SU-DHL-6 (cell line): ENCODE measurements around the gene AMFR.

Experiments used
- H2AFZ ChIP-seq: fragments of 200-600 bp; sonication (generic); 2 replicates; pipeline ENCODE4 v1.6.1; 2014; ENCODE audit warnings: low read depth, mild to moderate bottlenecking, moderate library complexity, mixed read lengths, antibody characterized with exemption, low read length; ENCODE audit not compliant: severe bottlenecking
- H3F3A ChIP-seq: fragments of 200-600 bp; shearing (Covaris generic); 2 replicates; pipeline ENCODE4 v1.6.0; 2016; ENCODE audit warnings: antibody characterized with exemption, mild to moderate bottlenecking; ENCODE audit not compliant: insufficient read depth
- H3K27ac ChIP-seq: fragments of 200-600 bp; sonication (generic); 2 replicates; pipeline ENCODE4 v1.5.1; 2016; ENCODE audit warnings: low read depth, mild to moderate bottlenecking, low read length, moderate library complexity, mixed read lengths
- H3K27me3 ChIP-seq: fragments of 200-600 bp; sonication (generic), shearing (Covaris generic); 2 replicates; pipeline ENCODE4 v1.6.0; 2014; ENCODE audit warnings: mild to moderate bottlenecking, low read length
- H3K36me3 ChIP-seq: fragments of 200-600 bp; sonication (generic); 2 replicates; pipeline ENCODE4 v1.6.1; 2014; ENCODE audit warnings: mild to moderate bottlenecking, low read length, mixed read lengths
- H3K4me2 ChIP-seq: fragments of 300-600, 200-600 bp; shearing (Covaris generic), sonication (generic); 2 replicates; pipeline ENCODE4 v1.6.0; 2014; ENCODE audit warnings: low read length, low read depth, mild to moderate bottlenecking; ENCODE audit not compliant: poor library complexity, severe bottlenecking
- H3K4me3 ChIP-seq: fragments of 200-600 bp; sonication (generic); 2 replicates; pipeline ENCODE4 v1.5.1; 2014; ENCODE audit warnings: antibody characterized with exemption, low read length, mild to moderate bottlenecking, mixed read lengths; ENCODE audit not compliant: insufficient read depth, poor library complexity, severe bottlenecking
- H3K79me2 ChIP-seq: fragments of 200-600 bp; sonication (generic); 2 replicates; pipeline ENCODE4 v1.6.1; 2014; ENCODE audit warnings: mild to moderate bottlenecking, low read length, moderate library complexity; ENCODE audit not compliant: insufficient read depth
- H3K9ac ChIP-seq: fragments of 200-600 bp; sonication (generic); 2 replicates; pipeline ENCODE4 v1.7.0; 2014; ENCODE audit warnings: mild to moderate bottlenecking, low read length
- H3K9me2 ChIP-seq: fragments of 200-600 bp; sonication (generic); replicated peaks from 2 replicates; pipeline ENCODE4 v1.6.1; 2014; ENCODE audit warnings: low read length; ENCODE audit not compliant: insufficient read depth
- H3K9me3 ChIP-seq: fragments of 200-600 bp; sonication (generic); 2 replicates; pipeline ENCODE4 v1.6.1; 2014; ENCODE audit warnings: low read length, mixed read lengths; ENCODE audit not compliant: insufficient read depth
- H4K20me1 ChIP-seq: fragments of 200-600 bp; sonication (generic); 2 replicates; pipeline ENCODE4 v1.6.1; 2014; ENCODE audit warnings: low read depth, mild to moderate bottlenecking, antibody characterized with exemption, low read length, moderate library complexity, mixed read lengths
- EZH2phosphoT487 ChIP-seq: fragments of 200-600 bp; sonication (generic), shearing (Covaris generic); conservative IDR thresholded peaks from 2 replicates; pipeline ENCODE4 v1.6.1; 2018; ENCODE audit warnings: mild to moderate bottlenecking, antibody characterized with exemption, low read length, moderate library complexity, mixed read lengths
- TF ChIP-seq, protein P1 (sequence below): fragments of 200-600 bp; sonication (generic); IDR thresholded peaks from one replicate; pipeline ENCODE4 v1.5.1; 2017; ENCODE audit warnings: antibody characterized with exemption, mild to moderate bottlenecking, low read length, moderate library complexity; ENCODE audit not compliant: insufficient read depth, poor library complexity, severe bottlenecking

Gene AMFR

DNA sequence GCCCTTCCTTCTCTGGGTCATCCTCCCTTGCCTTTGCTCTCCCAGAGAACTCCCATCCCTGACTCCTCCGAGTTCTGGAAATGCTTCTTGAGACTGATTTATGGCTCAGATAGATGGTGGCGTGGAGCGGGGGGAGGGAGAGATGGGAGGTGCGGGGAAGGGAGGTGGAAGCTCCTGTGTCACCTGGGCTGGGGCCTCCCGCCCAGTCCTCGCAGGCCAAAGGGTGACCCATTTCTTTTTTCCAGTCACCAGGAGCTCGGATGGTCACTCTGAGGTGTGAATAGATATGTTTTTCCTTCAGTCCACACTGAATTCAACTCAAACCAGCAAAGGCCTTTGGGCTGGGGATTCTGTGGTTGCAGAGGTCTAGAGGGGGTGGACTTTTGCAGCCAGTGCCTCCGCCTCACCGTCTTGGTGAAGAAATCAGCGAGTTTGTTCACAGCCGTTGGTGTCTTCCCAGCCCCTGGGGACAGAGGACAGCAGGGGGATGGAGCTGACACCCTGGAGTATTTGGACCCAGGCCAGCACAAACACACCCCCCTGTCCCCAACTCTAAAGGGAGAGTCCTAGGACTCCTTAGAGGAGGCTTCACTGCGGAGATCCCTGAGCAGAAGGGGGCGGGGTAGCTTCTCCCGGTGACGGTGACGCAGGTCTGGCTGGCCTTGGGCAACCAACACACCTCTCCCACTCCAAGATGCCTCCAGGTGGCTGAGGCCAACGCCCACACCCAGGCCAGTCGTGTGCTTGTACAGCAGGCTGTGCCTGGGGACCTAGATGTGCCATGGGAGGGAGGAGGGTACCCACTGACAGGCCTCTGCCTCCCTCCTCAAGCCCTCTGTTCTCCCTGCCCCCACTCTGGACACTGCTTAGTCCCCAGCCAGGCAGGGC is 80.6 kb downstream of the AMFR start:
- H3K4me2 ChIP-seq, result no peak overlapping the region
- H2AFZ ChIP-seq, result no peak overlapping the region
- no peaks in the 10 kb centered on the region for H3K9me3 ChIP-seq
- no peak for TF ChIP-seq EZH2phosphoT487
- TF ChIP-seq, protein P1, sequence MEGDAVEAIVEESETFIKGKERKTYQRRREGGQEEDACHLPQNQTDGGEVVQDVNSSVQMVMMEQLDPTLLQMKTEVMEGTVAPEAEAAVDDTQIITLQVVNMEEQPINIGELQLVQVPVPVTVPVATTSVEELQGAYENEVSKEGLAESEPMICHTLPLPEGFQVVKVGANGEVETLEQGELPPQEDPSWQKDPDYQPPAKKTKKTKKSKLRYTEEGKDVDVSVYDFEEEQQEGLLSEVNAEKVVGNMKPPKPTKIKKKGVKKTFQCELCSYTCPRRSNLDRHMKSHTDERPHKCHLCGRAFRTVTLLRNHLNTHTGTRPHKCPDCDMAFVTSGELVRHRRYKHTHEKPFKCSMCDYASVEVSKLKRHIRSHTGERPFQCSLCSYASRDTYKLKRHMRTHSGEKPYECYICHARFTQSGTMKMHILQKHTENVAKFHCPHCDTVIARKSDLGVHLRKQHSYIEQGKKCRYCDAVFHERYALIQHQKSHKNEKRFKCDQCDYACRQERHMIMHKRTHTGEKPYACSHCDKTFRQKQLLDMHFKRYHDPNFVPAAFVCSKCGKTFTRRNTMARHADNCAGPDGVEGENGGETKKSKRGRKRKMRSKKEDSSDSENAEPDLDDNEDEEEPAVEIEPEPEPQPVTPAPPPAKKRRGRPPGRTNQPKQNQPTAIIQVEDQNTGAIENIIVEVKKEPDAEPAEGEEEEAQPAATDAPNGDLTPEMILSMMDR, result no peak
- H3K4me3 ChIP-seq, result no peak overlapping the region
- H3K27me3 ChIP-seq, result no peaks in the 10 kb centered on the region
- no peaks in the 10 kb centered on the region for H3F3A ChIP-seq
- H4K20me1 ChIP-seq, result no peaks in the 10 kb centered on the region
- no peak overlapping the region for H3K27ac ChIP-seq
- no peak overlapping the region for H3K9ac ChIP-seq
- H3K79me2 ChIP-seq, result no peaks in the 10 kb centered on the region
- no peaks in the 10 kb centered on the region for H3K9me2 ChIP-seq
- H3K36me3 ChIP-seq, result no peaks in the 10 kb centered on the region

DNA sequence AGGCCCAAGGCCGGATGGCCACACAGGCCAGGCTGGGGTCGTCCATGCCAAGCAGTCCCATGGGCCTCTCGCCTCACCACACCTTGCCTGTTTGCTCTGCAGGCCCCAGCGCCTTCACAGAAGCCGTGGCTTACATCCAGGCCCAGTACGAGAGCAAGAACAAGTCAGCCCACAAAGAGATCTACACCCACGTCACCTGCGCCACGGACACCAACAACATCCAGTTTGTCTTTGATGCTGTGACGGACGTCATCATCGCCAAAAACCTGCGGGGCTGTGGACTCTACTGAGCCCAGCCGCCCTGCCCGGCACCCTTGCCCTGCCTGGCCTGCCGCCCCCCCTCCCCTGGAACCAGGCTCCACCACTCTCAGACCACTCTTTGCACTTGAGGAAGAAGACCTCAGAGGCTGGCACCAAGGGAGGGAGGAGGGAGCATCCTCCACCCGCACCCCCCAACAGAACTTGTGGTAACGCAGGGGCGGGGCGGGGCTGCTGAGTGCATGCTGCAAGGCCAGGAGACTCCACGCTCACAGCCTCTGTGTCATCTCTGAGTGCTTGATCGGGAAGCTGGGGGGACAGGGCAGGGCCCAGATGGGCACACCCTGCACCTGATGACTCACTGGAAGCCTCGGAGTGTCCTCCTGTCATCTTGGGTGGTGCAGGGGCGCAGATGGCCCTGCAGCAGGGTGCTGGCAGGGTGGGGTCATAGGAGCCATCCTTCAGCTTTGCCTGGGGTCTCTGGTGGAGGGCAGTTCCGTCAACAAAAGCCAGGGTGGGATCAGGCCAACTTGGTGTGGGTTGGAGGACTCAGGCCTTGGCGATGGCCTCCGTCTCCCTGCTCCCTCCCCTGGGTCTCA is 81.5 kb downstream of the AMFR start:
- no peaks in the 10 kb centered on the region for H4K20me1 ChIP-seq
- no peaks in the 10 kb centered on the region for H3K27me3 ChIP-seq
- H3F3A ChIP-seq, result no peaks in the 10 kb centered on the region
- H3K4me2 ChIP-seq, result no peak overlapping the region
- no peak for TF ChIP-seq EZH2phosphoT487
- TF ChIP-seq, protein P1, result no peak
- no peaks in the 10 kb centered on the region for H3K9me3 ChIP-seq
- H3K27ac ChIP-seq, result no peak overlapping the region
- H3K79me2 ChIP-seq, result no peaks in the 10 kb centered on the region
- H3K36me3 ChIP-seq, result no peaks in the 10 kb centered on the region
- no peak overlapping the region for H2AFZ ChIP-seq
- H3K9me2 ChIP-seq, result no peaks in the 10 kb centered on the region
- no peak overlapping the region for H3K4me3 ChIP-seq
- no peak overlapping the region for H3K9ac ChIP-seq

DNA sequence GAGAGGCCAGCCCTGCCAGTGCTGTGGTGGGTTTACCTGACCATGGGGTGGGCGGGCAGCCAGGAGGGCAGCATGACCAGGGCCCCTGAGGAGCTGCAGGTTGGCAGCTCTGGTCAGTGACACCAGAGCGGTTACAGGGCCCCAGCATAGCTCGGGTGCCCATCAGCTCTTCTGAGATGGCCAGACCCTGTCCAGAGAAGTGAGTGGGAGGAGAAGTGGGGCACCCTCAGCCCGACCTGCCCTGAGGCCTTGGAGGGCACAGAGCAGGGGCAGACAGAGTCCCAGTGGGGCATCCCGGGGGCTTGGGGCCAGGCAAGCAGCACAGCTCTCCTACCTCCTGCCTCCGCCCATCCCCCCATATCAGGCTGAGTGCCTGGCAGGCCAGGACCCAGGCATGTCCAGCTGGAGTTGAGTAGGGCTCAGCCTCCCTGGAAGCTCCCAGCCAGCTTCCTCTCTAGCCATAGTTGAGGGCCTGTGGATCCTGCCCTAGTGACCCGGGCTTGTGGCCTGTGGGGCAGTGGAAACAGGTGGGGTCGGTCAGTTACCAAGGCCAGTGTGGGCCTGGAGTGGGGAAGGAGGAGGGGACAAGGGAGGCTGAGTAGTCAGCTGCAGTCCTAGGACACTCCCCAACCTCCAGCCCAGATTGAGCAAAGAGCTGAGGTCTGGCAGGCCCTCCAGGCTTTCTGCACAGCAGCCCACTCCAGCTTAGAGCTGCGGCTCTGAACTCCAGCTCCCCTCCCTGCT is 83.5 kb downstream of the AMFR start:
- no peak overlapping the region for H3K4me2 ChIP-seq
- H3K9me2 ChIP-seq, result no peaks in the 10 kb centered on the region
- no peaks in the 10 kb centered on the region for H3K79me2 ChIP-seq
- no peak for TF ChIP-seq EZH2phosphoT487
- TF ChIP-seq, protein P1, result no peak
- no peaks in the 10 kb centered on the region for H3K9me3 ChIP-seq
- H3K9ac ChIP-seq, result no peak overlapping the region
- no peak overlapping the region for H3K4me3 ChIP-seq
- no peaks in the 10 kb centered on the region for H3F3A ChIP-seq
- no peaks in the 10 kb centered on the region for H4K20me1 ChIP-seq
- H3K36me3 ChIP-seq, result no peaks in the 10 kb centered on the region
- H3K27me3 ChIP-seq, result no peaks in the 10 kb centered on the region
- H2AFZ ChIP-seq, result no peak overlapping the region
- no peak overlapping the region for H3K27ac ChIP-seq
